ENCODE measurements around the gene SLC9A7.

The SLC9A7 gene

DNA sequence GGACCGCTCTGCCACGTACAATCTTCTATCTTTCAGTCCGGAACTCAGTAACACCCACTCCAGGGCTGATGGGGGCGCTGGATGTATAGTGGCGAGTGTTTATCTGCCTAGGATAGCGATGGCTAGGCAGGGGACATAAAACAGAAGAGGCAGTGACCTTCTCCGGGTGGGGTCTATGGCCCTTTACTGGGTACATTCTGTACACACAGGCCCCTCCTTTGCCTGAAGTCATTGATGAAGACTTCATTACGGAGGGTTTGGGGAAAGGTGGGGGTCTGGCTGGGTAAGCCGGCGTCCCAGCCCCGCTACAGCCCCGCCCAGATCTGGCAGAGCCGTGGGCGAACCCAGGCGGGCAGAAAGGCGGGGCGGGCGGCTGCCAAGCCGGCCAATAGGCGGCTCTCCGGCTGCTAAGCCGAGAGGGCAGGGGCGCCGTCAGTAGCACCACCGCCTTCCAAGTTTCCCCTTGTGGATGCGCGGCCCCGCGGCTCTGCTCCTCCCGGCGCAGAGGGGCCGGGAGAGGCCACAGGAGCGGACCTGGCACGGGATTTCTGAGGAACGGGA, 185.5 kb downstream of the SLC9A7 start, which contains the start of gene CHST7:
CHST7 (plus strand) TSS at position 435 of the 561 bp plus-strand sequence. CDS start 167 bp downstream, outside the sequence.
- DNase-seq (ENCODE audit: low spot score): peak; percentile 49

DNA sequence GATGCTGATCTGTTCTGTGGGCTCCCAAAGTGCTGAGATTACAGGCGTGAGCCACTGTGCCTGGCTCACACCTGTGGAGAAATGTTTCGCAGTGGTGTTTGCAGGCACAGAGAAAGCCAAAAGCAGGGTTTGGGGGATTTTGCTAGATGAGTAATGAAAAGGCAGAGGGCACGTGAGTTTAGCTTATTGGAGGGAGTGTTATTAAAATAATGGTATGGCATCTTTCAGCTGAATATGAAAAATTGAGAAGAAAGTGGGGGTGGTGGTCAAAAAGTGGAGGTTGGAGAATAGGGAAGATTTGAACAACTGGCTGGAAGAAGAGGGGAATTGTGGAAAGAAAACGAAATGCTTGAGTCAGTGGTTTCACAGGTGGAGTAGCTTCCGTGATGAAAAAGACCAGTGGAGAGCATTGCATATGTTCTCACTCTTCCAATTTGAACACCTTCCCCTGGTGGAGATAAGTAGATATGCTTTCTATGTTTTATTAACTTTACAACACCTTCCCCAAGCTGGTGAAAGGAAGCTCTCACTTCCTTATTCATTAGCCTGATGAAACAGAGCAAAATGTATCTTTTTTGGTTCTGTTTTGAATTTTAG, 186.5 kb downstream of the SLC9A7 start:
- DNase-seq (ENCODE audit: low spot score): no peak

DNA sequence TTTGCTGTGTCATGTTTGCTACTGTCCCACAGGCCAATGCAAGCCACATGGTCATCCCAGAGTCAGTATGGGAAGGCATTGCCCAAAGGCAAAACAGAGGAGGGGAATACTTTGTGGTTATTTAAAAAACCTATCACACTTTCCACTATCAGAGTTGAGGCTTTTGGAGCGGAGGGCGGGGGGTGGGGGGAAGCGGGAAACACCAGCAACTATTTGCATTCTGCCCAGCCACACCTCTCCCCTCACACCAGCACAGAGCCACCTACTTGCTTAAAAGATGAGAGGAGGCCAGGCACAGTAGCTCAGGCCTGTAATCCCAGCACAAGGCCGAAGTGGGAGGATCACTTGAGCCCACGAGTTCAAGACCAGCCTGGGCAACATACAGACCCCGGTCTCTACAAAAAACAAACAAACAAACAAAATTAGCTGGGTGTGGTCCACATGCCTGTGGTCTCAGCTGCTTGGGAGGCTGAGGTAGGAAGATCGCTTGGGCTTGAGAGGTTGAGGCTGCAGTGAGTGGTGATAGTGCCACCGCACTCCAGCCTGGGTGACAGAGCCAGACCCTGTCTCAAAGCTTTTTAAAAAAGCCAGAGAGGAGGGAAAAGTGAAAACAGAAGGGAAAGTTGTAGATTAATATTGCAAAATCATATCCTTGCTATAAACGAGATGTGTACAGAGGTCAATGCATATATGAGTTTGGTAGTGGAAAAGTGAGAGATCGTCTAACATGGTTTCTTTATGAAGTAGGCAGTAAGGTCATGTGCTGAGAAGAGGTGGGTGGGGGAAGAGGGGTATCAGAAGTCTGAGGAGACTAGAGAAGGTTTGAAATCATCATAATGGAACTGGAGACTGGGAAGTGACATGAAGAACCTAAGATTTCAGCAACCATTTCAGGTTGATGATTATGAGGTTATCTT, 187.2 kb downstream of the SLC9A7 start:
- DNase-seq (ENCODE audit: low spot score): no peak

DNA sequence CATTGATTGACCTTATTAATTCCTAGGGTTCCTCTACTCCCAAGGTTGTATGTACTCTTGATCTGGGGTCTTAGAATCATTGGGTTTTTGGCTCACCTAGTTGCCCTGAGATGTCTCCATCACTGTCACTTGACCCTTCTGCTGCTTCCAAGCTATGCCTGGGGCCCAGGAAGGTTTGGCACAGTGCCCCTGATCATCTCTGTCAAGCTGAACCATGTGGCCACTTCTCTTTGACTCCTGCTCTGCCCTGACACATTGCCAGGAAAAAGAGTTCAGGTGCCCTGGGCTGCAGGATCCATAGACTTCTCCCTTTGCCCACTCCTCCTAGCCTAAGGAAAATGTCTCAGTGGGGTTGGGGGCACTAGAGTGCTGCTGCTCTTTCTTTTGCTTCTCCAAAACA, 189.3 kb downstream of the SLC9A7 start:
- DNase-seq (ENCODE audit: low spot score): no peak

DNA sequence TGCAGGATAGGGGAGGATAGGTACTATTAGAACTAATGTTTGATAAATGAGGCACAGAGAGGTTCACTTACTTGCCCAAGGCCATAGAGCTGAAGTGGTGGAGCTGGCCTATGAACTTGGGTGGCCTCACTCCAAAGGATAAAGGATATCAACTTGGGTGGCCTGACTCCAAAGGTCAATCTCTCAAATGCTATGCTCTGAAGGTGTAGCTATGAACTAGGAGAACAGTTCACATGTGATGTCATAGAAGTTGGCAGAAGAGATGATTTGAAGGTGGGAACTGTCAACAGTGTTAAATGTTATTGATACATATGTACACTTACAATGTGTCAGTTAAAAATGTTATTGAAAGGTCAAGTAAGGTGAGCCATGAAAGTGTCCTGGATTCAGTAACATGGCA, 191.5 kb downstream of the SLC9A7 start:
- no peak for DNase-seq (ENCODE audit: low spot score)

DNA sequence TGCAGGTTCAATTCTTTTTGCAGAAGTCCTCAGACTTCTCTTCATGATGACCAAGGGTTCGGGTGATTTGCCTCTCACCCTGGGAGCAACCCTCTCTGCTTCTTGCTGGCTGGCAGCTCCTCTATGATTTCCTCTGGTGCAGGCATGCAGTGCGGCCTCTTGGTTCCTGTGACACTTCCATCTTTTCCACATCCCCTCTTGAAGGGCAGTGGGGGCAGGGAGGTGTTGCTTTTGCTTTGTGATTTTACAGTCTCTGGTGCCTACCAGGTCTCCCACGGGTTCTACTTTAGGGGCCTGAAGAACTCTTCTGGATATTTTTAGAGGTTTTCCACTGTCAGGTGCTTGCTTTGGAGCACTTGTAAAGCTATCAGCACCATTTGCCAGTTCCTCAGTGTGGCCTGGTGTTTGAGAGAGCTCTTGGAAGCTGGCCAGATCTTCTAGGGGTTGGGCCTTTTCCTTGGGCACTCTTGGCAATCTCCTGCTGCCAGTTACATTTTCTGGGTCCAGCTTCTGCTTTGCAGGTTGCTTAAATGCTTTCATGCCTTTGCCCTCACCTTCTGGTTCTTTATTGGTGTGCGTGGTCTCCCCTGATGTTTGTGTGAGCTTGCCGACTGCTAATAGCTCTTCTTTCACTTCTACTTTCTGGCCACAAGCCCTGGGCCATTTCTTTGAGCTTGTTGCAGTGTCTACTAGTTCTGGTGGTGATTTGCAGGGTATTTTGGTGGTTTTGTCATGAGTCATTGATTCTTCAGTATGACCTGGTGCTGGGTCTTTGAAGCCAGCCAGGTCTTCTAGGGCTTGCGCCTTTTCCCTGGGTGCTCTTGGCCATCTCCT, 196.9 kb downstream of the SLC9A7 start:
- peak; percentile 12 for DNase-seq (ENCODE audit: low spot score)

DNA sequence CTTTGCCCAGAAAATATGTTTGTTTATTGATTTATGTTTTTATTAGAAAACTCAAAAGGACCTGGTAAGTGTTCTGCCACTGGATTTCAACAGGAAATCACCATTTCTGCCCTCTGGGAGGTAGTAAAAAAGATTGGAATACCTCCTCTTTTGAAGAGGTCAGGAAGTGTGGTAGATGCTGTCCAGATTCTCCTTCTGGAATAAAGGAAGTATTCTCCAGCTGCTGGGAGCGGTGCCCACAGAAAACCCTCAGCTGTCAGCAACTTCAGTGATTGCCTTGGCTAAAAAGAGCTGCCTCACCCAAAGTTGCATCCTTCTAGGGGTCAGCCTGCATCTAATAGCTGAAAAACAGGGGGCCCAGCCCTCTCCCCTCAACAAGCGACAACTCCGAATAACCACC, 199.9 kb downstream of the SLC9A7 start:
- DNase-seq (ENCODE audit: low spot score): no peak

DNA sequence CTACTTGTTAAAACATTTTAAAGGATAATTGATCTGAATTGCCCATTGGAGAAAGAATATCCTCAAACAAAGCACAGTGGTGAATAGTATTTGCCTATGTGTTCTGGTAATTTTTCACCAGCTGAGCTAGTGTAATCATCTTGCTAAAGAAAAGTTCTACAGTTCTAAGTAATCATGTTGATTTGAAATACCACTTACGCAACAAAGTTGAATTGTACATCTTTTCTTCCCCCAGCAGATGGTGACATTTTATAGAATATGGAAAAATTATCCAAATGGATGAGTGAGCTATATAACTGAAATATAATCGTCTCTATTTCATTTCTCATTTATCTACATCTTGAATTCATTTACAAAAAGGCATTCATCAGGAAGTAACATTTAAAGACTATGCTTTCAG, 204.0 kb downstream of the SLC9A7 start:
- DNase-seq (ENCODE audit: low spot score): no peak

DNA sequence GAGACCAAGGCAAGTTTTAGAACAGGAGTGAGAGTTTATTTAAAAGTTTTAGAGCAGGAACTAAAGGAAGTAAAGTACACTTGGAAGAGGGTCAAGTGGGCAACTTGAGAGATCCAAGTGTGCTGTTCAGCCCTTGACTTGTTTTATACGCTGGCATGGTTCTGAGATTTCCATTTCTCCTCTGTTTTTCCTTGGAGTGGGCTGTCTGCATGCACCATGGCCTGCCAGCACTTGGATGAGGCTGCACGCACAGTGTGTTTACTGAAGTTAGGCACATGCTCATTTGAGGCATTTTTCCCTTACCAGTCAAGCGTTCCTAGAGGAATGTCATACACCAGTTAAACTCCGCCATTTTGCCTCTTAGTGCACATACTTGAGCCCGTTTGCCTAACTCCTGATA, 205.0 kb downstream of the SLC9A7 start:
- DNase-seq (ENCODE audit: low spot score): no peak

DNA sequence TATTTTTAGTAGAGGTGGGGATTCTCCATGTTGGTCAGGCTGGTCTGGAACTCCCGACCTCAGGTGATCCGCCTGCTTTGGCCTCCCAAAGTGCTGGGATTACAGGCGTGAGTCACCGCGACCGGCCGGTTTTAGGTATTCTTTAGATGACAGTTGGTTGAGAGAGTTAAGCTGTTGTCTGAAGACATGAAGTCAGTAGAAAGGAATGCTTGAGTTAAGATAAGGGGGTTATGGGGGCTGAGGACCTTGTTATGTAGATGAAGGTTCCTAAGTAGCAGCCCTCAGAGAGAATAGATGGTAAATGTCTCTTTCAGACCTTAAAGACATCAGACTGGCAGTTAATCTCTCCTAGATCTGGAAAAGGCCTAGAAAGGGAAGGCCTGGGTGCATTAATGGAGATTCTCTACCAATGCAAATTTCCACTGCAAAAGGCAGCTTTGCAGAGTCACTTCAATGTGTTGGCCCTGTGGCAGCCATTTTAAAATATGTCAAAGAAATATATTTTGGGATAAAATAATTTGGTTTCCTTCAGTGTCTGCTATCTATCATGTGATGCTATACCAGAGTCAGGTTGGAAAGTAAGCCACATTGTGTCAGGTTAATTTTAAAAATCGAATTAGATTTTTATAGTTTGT, 207.3 kb downstream of the SLC9A7 start:
- DNase-seq (ENCODE audit: low spot score): no peak

DNA sequence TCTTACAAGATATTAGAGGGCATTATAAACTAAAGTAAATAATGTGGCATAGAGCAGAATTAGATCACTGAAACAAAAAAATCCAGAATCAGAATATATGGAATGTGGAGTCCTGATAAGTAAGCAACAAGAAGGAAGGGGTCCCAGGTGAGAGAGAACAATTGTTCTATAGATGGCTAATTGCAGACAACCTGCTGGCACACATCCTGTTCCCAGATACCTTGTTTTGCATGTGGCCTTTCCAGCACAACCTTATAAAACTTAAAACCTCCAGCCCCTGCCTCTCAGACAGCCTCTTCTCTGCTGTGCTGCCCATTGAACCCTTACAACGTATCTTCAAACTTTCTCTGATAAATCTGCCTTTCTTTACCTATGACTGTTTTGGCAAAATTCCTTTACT, 209.0 kb downstream of the SLC9A7 start:
- no peak for DNase-seq (ENCODE audit: low spot score)

All from Ammon's horn (tissue), 1 donor.